GM10266 (cell line): ENCODE measurements around the gene SEMA6B.
"Not testable (repeated sequence)": the region's sequence is repeated elsewhere in the genome, so short reads cannot be mapped to it uniquely, and the experiment has no call there.

Experiments used
- DNase-seq: peaks from one replicate; pipeline ENCODE4 v3.0.0; 2012; ENCODE audit errors: extremely low spot score
- TF ChIP-seq, protein P1 (sequence below): IDR thresholded peaks from 2 replicates; pipeline ENCODE4 v1.5.1; 2012; ENCODE audit warnings: mild to moderate bottlenecking, low read depth; ENCODE audit not compliant: control insufficient read depth, insufficient read depth; ENCODE audit errors: missing control alignments

The SEMA6B gene

DNA sequence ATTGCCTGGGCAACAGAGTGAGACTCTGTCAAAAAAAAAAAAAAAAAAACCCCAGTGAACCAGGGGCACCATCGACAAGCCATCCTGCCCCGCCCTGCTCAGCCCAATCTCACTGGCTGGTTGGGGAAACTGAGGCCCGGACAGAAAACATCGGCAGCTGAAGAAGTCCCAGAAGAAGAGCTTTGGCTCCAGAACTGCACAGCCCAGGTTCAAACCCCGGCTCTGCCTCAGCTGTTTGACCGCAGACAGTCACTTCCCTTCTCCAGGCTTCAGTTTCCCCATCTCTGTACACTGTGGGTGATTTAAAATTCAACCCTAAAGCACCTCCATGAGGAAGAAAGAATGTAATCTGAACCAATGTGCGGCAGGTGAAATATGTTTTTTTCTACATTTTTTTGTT, 9.4 kb upstream of the SEMA6B start:
- DNase-seq, result no peak

DNA sequence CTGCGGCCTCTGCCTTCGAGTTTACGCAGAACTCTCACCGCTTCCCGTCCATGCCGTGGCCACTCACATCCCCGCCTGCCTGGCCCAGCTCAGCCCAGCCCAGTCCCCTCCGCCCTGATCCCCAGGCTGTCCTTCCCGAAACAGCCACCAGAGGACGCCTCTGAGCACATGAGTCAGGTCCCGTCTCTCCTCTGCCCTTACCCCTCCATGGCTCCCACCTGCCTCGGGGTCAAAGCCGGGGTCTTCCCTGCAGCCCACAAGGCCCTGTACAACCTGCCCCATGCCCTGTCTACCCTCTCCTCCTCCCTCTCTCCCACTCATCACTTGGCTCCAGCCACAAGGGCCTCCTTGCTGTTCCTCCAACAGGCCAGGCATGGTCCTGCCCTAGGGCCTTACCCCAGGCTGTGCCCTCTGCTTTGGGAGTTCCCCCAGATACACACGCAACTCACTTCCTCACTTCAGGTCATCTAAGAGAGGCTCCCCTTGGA, 8.1 kb upstream of the SEMA6B start:
- no peak for DNase-seq
- TF ChIP-seq, protein P1, sequence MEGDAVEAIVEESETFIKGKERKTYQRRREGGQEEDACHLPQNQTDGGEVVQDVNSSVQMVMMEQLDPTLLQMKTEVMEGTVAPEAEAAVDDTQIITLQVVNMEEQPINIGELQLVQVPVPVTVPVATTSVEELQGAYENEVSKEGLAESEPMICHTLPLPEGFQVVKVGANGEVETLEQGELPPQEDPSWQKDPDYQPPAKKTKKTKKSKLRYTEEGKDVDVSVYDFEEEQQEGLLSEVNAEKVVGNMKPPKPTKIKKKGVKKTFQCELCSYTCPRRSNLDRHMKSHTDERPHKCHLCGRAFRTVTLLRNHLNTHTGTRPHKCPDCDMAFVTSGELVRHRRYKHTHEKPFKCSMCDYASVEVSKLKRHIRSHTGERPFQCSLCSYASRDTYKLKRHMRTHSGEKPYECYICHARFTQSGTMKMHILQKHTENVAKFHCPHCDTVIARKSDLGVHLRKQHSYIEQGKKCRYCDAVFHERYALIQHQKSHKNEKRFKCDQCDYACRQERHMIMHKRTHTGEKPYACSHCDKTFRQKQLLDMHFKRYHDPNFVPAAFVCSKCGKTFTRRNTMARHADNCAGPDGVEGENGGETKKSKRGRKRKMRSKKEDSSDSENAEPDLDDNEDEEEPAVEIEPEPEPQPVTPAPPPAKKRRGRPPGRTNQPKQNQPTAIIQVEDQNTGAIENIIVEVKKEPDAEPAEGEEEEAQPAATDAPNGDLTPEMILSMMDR, result peak; percentile 72

More for the DNA sequence above, 9.4 kb upstream of the SEMA6B start:
- TF ChIP-seq, protein P1, result no peak

DNA sequence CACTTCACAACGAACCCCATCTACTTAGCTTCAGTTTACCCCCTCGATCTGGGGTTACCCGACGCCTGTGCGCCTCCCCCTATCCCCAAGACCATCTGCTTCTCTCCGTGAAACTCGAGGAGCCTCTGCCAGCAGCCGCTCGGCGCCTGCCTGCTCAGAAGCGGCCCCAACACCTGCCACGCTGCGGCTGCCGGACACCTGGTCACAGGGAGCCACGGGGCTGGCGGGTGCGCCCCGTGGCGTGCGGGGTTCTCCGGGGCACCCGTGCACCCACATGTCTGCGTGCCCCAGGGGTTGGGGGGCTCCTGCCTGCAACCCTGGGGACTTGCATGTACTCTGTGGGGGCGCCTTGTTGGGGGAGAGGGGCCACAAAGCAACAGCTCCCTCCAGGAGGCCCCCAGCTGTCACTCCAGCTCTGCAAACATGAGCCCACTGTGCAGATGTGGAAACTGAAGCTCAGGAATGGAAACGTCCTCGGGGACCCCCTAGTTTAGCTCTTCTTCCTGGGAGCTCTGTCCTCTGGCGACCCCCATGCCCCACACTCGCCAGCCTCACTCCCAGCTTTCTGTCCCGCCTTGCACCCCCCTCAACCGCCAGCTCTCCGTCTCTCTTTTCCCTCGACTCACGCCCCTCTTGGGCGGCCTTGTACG, 7.0 kb upstream of the SEMA6B start:
- no peak for DNase-seq
- TF ChIP-seq, protein P1, result no peak

DNA sequence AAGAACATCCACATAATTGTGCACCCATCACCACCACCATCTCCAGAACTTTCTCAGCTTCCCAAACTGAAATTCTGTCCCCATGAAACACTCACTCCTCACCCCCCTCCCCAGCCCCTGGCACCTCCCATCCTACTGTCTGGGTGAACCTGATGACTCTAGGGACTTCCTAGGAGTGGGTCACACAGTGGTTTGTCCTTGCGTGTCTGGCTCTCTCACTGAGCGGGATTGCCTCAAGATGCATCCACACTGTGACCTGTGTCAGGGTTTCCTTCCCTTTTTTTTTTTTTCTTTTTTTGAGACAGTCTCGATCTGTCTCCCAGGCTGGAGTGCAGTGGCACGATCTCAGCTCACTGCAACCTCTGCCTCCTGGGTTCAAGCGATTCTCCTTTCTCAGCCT, 4.1 kb upstream of the SEMA6B start:
- DNase-seq, result not testable (repeated sequence)

DNA sequence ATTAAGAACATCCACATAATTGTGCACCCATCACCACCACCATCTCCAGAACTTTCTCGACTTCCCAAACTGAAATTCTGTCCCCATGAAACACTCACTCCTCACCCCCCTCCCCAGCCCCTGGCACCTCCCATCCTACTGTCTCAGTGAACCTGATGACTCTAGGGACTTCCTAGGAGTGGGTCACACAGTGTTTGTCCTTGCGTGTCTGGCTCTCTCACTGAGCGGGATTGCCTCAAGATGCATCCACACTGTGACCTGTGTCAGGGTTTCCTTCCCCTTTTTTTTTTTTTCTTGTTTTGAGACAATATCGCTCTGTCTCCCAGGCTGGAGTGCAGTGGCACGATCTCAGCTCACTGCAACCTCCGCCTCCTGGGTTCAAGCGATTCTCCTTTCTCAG, 2.6 kb upstream of the SEMA6B start:
- not testable (repeated sequence) for DNase-seq

DNA sequence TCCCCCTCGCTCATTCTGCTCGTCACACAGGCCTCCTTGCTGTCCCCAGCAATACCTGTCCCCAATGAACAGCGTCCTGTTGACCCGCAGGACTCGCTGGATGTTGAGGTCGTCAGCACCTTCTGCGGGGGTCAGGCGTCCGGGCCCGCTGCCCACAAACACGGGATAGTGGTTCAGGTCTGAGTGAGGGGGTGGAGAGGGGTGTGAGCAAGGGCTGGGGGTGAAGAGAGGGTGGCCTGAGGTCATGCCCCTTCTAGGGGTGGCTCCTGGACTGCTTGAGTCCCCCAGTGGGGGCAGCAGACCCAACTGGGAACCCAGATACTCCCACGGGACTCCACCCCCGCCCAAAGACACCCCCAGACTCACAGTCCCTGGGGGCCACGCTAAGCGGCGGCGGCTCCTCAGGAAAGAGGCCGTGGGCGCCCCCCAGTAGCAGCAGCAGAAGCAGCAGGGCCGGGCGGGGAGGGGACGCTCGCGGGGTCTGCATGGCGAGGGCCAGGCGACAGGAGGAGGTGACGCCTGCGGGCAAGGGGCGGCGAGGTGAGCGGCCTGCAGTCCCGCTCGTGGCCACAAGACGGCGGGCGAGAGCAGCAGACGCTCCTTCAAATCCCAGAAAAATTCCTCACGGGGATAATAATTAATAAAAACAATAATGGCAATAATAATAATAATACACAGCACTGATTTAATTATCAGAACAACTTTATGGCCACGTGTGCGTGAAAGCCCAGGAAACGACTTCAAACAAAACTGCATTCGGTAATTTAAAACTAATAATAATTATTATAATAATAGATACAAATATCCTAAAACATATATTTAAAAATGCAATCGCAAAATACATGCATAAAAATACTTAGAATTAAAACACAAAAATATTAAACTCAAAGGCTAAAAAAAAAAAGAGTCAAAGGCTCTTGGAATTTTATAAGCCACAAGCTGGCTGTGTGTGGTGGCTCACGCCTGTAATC, 1.2 kb downstream of the SEMA6B start:
- TF ChIP-seq, protein P1, result peak; percentile 91
- DNase-seq, result peak; percentile 78

DNA sequence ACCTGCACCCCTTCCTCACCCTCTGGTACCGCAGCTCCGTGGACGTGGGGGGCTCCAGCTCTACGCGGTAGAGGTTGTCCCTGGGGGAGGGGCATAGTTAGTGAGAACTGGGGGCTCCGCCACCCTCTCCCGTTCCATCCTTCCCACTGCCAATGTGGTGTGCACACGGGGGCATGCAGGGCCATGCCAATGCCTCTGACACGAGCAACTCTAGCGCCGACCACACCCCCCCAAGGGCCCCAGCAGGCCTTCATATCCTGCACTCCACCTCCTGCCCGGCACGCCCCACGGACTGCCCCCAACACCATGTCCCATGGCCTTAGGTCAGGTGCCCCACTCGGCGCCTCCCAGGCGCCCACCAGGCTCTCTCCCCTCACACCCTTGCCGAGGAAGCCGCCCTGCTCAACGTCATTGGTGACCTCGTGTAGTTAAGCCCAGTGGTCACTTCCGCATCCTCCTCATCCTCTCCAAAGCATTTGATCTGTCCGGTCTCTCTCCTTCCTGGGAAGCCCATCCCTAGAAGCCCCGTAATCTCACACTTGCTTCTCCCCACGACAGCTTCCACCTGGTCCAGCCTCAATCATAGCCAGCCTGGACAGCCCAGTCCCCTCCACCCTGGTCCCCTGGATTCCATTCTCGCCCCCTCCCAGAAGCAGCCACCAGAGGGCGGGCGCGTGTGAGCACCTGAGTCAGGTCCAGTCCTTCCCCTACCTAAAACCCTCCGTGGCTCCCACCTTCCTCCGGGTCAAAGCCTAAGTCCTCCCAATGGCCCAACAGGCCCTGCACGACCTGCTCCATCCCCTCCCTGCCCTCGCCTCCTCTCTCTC, 2.1 kb downstream of the SEMA6B start:
- no peak for DNase-seq
- TF ChIP-seq, protein P1, result peak; percentile 33
